Uterus (tissue), 4 donors: Measurements from ENCODE around the gene TPP2. TPM values are rescaled to one million over a fixed set of nuclear protein-coding genes. Genes with fewer than 3 reads are reported as not detected.

Source experiments
- DNase-seq, 2 donors: peaks; one replicate each; pipeline ENCODE4 v3.0.0-alpha.2; 2019 to 2020
- H3K27ac ChIP-seq, 2 donors: fragments of 200-600 bp; sonication (generic); 1 replicate in 1 of 2; 2 replicates in 1 of 2; pipeline ENCODE4 v1.5.1; 2016 to 2018
- H3K27me3 ChIP-seq, 2 donors: fragments of 200-600 bp; sonication (generic); one replicate each; pipeline ENCODE4 v1.5.1; 2018 to 2019; ENCODE audit warnings: control low read depth in 1 of 2
- H3K36me3 ChIP-seq, 2 donors: fragments of 200-600 bp; sonication (generic); one replicate each; pipeline ENCODE4 v1.5.1; 2019; ENCODE audit warnings: control low read depth in 1 of 2
- H3K4me1 ChIP-seq, 2 donors: fragments of 200-600 bp; sonication (generic); one replicate each; pipeline ENCODE4 v1.5.1; 2018 to 2019; ENCODE audit warnings: control low read depth in 1 of 2
- H3K4me3 ChIP-seq, 2 donors: fragments of 200-600 bp; sonication (generic); 1 replicate in 1 of 2; 2 replicates in 1 of 2; pipeline ENCODE4 v1.5.1; 2018 to 2019; ENCODE audit warnings: mild to moderate bottlenecking in 1 of 2
- H3K9me3 ChIP-seq, 2 donors: fragments of 200-600 bp; sonication (generic); one replicate each; pipeline ENCODE4 v1.5.1; 2019; ENCODE audit warnings: control low read depth in 1 of 2
- POLR2A ChIP-seq, 2 donors: fragments of 450-650 bp; IDR thresholded peaks; one replicate each; pipeline ENCODE4 v1.6.1; 2016; ENCODE audit warnings: antibody characterized with exemption in 2 of 2, mild to moderate bottlenecking in 1 of 2, moderate library complexity in 1 of 2
- intact Hi-C: fragments of 100-400 bp; cut with DNase I; formaldehyde crosslinking; loops from one replicate; pipeline ENCODE4 v1.15.1; 2023; ENCODE audit warnings: low total_unique reads
- total RNA-seq, 4 donors: library from RNA; depleted of rRNA in 3 of 4; stranded (reverse); fragments of >200 nt in 3 of 4; gene quantifications; one replicate each; pipeline versions ENCODE4 v1.1.0 to v1.2.4, GENCODE V29; 2014 to 2023
- TF ChIP-seq, protein P1 (sequence below), 4 experiments: fragments of 200-600 bp in 2 of 4; fragments of 450-650 bp in 2 of 4; sonication (generic) in 2 of 4; IDR thresholded peaks; one replicate each; pipeline ENCODE4 v1.5.1; 2016 to 2019; ENCODE audit warnings: antibody characterized with exemption in 4 of 4, mild to moderate bottlenecking in 2 of 4, moderate library complexity in 1 of 4
- donor health status: DM: yes; HTN: yes; CAD: no.

The TPP2 gene
- total RNA-seq, 4 donors from 2014 or later: 42.1 to 83.5 (median 48.7) TPM

DNA sequence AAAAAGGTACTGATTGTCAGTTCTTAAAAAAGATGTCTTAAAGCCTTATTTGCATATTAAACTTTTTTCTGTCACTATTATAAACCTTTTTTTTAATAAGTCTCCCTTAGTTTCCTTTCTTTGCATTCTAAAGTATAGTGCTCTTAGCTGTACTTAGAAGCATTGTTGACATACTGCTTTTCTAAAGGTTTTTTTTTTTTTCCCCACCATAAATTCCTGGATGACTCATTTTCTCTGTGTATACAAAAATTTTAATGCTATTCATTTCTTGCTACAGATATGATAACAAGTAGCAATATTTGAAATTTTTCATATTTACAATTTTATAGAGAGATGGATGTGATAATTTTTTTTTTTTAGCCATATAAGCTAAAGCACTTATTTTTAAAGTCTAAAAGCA is 54.6 kb downstream of the TPP2 start:
- Histone ChIP-seq H3K4me3 (no peak overlapping the region), H3K36me3 (no peaks in the 10 kb centered on the region), H3K27ac (peak overlapping the region; percentile 5 to 73), H3K27me3 (no peaks in the 10 kb centered on the region), H3K9me3 (no peaks in the 10 kb centered on the region), H3K4me1 (peaks cover 0 to 3% of the 10 kb centered on the region in 2 donors)
- no peak for TF ChIP-seq POLR2A (IDR thresholded peaks at IDR 0.05)
- TF ChIP-seq, protein P1, sequence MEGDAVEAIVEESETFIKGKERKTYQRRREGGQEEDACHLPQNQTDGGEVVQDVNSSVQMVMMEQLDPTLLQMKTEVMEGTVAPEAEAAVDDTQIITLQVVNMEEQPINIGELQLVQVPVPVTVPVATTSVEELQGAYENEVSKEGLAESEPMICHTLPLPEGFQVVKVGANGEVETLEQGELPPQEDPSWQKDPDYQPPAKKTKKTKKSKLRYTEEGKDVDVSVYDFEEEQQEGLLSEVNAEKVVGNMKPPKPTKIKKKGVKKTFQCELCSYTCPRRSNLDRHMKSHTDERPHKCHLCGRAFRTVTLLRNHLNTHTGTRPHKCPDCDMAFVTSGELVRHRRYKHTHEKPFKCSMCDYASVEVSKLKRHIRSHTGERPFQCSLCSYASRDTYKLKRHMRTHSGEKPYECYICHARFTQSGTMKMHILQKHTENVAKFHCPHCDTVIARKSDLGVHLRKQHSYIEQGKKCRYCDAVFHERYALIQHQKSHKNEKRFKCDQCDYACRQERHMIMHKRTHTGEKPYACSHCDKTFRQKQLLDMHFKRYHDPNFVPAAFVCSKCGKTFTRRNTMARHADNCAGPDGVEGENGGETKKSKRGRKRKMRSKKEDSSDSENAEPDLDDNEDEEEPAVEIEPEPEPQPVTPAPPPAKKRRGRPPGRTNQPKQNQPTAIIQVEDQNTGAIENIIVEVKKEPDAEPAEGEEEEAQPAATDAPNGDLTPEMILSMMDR (IDR thresholded peaks at IDR 0.05): no peak
- DNase-seq: no peak
- intact Hi-C loops: no loop called here

DNA sequence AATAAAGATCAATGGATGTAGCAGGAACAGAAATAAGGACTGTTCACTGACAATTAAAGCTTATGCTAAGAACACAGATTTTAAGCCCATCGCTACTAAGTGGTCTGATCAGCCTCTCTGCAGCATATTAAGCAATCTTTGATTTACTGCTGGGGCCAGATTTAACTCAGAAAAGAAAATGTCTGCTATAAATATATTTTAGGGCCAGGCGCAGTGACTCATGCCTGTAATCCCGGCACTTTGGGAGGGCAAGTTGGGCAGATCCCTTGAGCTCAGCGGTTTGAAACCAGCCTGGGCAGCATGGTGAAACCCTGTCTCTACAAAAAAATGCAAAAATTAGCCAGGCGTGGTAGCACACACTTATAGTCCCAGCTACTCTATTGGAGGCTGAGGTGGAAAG is 55.1 kb downstream of the TPP2 start:
- intact Hi-C loops: no loop called here
- TF ChIP-seq, protein P1 (IDR thresholded peaks at IDR 0.05): no peak
- TF ChIP-seq POLR2A (IDR thresholded peaks at IDR 0.05): no peak
- Histone ChIP-seq H3K4me1 (peaks cover 0 to 3% of the 10 kb centered on the region in 2 donors), H3K4me3 (no peak overlapping the region), H3K9me3 (no peaks in the 10 kb centered on the region), H3K36me3 (no peaks in the 10 kb centered on the region), H3K27me3 (no peaks in the 10 kb centered on the region), H3K27ac (peak overlapping the region; percentile 25 to 73)
- DNase-seq: peak; percentile 65 to 75

DNA sequence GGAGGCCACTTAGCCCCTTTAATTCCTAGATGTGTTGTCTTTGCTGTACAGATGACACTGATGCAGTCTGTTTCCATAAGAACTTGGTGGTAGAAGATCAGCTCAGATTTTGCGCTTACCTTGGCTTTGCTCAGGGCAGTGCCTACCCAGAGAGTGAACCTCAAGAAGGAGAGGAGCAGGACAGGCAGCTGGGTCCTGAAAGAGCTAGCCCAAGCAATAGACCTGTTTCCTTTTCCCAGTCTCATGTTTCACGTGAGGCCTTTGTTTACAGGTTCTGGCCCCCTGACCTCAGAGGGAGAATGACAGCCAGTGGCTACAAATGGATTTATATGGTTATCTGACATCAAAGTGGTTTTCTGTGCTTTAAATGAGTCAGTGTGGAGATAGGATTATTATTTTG is 58.0 kb downstream of the TPP2 start:
- Histone ChIP-seq H3K4me3 (no peak overlapping the region), H3K4me1 (peaks cover 0 to 3% of the 10 kb centered on the region in 2 donors), H3K27me3 (no peaks in the 10 kb centered on the region), H3K9me3 (no peaks in the 10 kb centered on the region), H3K36me3 (no peaks in the 10 kb centered on the region), H3K27ac (no peak overlapping the region)
- TF ChIP-seq POLR2A (IDR thresholded peaks at IDR 0.05): no peak
- TF ChIP-seq, protein P1 (IDR thresholded peaks at IDR 0.05): no peak
- DNase-seq: no peak
- intact Hi-C loops: no loop called here

DNA sequence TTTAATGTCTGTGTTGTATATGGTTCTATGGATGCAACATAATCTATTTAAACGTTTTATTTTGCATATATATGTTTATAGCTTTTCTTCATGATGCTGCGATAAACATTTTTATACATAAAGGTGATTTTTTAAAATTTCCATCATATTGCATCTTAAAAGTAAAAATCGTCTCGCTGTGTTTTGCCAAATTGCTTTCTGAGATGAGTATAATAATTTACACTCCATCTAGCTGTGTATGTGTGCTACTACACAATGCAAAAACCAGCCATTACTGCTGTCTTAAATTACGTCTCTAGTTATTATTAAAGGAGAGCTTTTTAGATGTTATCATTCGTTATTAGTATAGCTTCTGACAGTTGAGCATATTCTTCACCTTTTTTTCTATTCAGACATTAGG is 60.8 kb downstream of the TPP2 start:
- Histone ChIP-seq H3K27me3 (no peaks in the 10 kb centered on the region), H3K36me3 (no peaks in the 10 kb centered on the region)
- intact Hi-C loops: no loop called here

DNA sequence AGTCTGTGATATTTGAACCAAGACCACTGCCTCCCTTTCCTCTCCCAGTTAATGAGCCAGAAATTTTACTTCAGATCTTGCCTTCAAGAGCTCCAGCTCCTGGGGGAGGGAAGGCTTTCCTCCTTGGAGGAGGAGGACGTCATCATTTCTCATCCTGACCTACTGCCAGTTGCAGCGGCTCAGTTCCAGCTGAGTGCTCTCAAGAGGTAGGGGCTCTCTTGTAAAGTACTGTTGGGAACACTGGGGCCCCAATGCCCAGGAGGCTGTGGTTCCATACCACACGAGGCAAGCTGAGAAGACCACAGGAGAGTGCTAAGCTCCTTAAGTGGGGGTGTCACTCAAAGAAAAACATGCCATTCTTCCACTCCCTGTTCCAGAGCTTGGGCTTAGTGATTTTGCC is 61.9 kb downstream of the TPP2 start:
- no peak overlapping the region for H3K27ac ChIP-seq
- no peaks in the 10 kb centered on the region for H3K4me1 ChIP-seq
- H3K4me3 ChIP-seq: no peak overlapping the region
- TF ChIP-seq POLR2A (IDR thresholded peaks at IDR 0.05): no peak
- TF ChIP-seq, protein P1 (IDR thresholded peaks at IDR 0.05): no peak
- no peaks in the 10 kb centered on the region for H3K36me3 ChIP-seq
- H3K27me3 ChIP-seq: no peaks in the 10 kb centered on the region
- no peak for DNase-seq
- intact Hi-C loops: no loop called here
- H3K9me3 ChIP-seq: no peaks in the 10 kb centered on the region

More for the DNA sequence above, 60.8 kb downstream of the TPP2 start:
- TF ChIP-seq, protein P1 (IDR thresholded peaks at IDR 0.05): no peak
- no peak for TF ChIP-seq POLR2A (IDR thresholded peaks at IDR 0.05)
- Histone ChIP-seq H3K4me3 (no peak overlapping the region), H3K27ac (no peak overlapping the region), H3K9me3 (no peaks in the 10 kb centered on the region), H3K4me1 (no peaks in the 10 kb centered on the region)
- no peak for DNase-seq
